T-helper 17 cell (primary cell): ENCODE data around the gene RCAN1. TPM values are rescaled to one million over a fixed set of nuclear protein-coding genes. Genes with fewer than 3 reads are reported as not detected.
"Not testable (repeated sequence)": the region's sequence is repeated elsewhere in the genome, so short reads cannot be mapped to it uniquely, and the experiment has no call there.

ENCODE experiments used
- ATAC-seq: fragments of 150-1000 bp; cut with Tn5 transposase; 2 replicates; pipeline ENCODE4 v1.10.0; 2021; ENCODE audit warnings: mild to moderate bottlenecking, moderate library complexity
- DNase-seq, 3 donors: peaks; one replicate each; pipeline versions ENCODE4 v3.0.0 to v3.0.0-alpha.2; 2020 to 2021
- H3K9me3 ChIP-seq: one replicate; pipeline ENCODE4 v1.7.0; 2013; ENCODE audit warnings: low read length, mild to moderate bottlenecking; ENCODE audit not compliant: control insufficient read depth, poor library complexity, severe bottlenecking
- H3K27ac Mint-ChIP-seq: one replicate; pipeline ENCODE4 v1.8.0; 2022; ENCODE audit warnings: mild to moderate bottlenecking, moderate library complexity, mixed read lengths
- H3K27me3 Mint-ChIP-seq: one replicate; pipeline ENCODE4 v1.8.0; 2022; ENCODE audit warnings: mixed read lengths
- H3K36me3 Mint-ChIP-seq: one replicate; pipeline ENCODE4 v1.8.0; 2022; ENCODE audit warnings: low read depth, mixed read lengths
- H3K4me1 Mint-ChIP-seq: one replicate; pipeline ENCODE4 v1.8.0; 2022; ENCODE audit warnings: mild to moderate bottlenecking, mixed read lengths
- H3K4me3 Mint-ChIP-seq: one replicate; pipeline ENCODE4 v1.8.0; 2022; ENCODE audit warnings: mild to moderate bottlenecking, moderate library complexity, mixed read lengths
- total RNA-seq, 4 donors: library from RNA in 2 of 4; stranded (reverse) in 2 of 4; gene quantifications; one replicate each; pipeline ENCODE4 v1.2.3 and lab custom pipeline; 2022 to 2026

RCAN1 gene
- total RNA-seq, 2 donors from 2014 or later = 3.0 to 3.2 TPM

- not testable (repeated sequence) for DNase-seq, H3K27ac Mint-ChIP-seq, H3K36me3 Mint-ChIP-seq, H3K27me3 Mint-ChIP-seq, H3K4me1 Mint-ChIP-seq, H3K4me3 Mint-ChIP-seq, H3K9me3 ChIP-seq, ATAC-seq
These were observed 131.1 kb downstream of the RCAN1 start for GRCh38 chr21:34483854-34484253.

DNA sequence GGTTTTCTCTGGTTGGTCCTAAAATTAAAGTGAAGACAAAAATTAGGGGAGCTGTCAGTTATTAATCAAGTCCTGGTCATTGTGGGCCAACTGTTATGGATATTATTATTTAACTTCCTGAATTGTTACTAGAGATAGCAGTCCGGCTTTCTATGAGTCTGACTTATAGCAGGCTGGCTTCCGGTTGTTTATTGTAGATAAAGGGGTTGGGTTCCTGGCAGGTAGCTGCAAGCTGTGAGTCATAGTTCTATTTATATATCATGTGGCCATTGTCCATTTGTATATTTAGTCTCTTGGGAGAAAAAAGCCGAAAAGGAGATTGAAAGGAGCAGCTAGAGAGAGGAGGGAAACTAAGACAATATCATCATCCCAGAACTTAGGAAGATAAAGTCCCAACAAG, 131.5 kb downstream of the RCAN1 start:
- not testable (repeated sequence) for H3K27me3 Mint-ChIP-seq, DNase-seq, ATAC-seq, H3K36me3 Mint-ChIP-seq, H3K9me3 ChIP-seq, H3K4me3 Mint-ChIP-seq, H3K27ac Mint-ChIP-seq, H3K4me1 Mint-ChIP-seq

DNA sequence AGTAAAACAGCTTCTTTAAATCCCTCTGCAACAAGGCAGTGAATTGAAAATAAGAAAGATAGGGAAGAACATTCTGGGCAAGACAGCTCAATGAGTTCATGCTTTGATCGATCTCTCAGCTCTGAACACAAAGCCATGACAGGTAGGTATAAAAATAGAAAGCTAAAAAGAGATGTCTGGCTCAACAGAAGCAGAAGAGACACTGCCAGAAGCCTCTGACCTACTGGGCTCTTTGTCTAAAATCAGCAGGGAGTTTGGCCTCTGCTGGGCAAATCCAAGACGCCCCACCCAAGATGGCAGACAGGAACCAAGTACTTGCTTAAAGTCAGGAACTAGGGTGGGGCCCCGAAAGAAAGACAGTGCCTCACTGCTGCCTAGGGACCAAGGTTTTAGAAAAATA, 147.6 kb downstream of the RCAN1 start:
- H3K27me3 Mint-ChIP-seq, H3K27ac Mint-ChIP-seq, H3K36me3 Mint-ChIP-seq, H3K9me3 ChIP-seq, ATAC-seq, H3K4me3 Mint-ChIP-seq, DNase-seq, H3K4me1 Mint-ChIP-seq: not testable (repeated sequence)

Other genes with a start within 250 kb of the RCAN1 start
- 1 to 10 TPM in 1 of 2 donors, under 1 TPM in 1; 0.90 to 4.3 TPM for gene SMIM11, start 239.6 kb downstream of the RCAN1 start, total RNA-seq
- gene SMIM34, start 191.2 kb downstream of the RCAN1 start, total RNA-seq = not detected
- under 1 TPM in 1 of 2 donors, not detected in 1; 0.37 TPM for gene KCNE1, start 102.9 kb downstream of the RCAN1 start, total RNA-seq
- gene CLIC6, start 53.9 kb upstream of the RCAN1 start, total RNA-seq = under 1 TPM; 0.10 to 0.25 TPM